Nephron progenitor cell (in vitro differentiated cells): ENCODE results near the gene SYDE2.
"Not testable (repeated sequence)": the region's sequence is repeated elsewhere in the genome, so short reads cannot be mapped to it uniquely, and the experiment has no call there.

Experiments
- DNase-seq: peaks from one replicate; pipeline ENCODE4 v3.0.0; 2021
- H3K27ac Mint-ChIP-seq: 2 replicates; pipeline ENCODE4 v1.8.0; 2021; ENCODE audit warnings: mild to moderate bottlenecking, moderate library complexity, mixed read lengths
- H3K27me3 Mint-ChIP-seq: 2 replicates; pipeline ENCODE4 v1.8.0; 2021; ENCODE audit warnings: mild to moderate bottlenecking, low read depth, mixed read lengths; ENCODE audit not compliant: poor library complexity
- H3K36me3 Mint-ChIP-seq: 2 replicates; pipeline ENCODE4 v1.8.0; 2021; ENCODE audit warnings: low read depth, mixed read lengths
- H3K4me1 Mint-ChIP-seq: 2 replicates; pipeline ENCODE4 v1.8.0; 2021; ENCODE audit warnings: mixed read lengths
- H3K4me3 Mint-ChIP-seq: 2 replicates; pipeline ENCODE4 v1.8.0; 2021; ENCODE audit warnings: mild to moderate bottlenecking, moderate library complexity, mixed read lengths
- H3K9me3 Mint-ChIP-seq: 2 replicates; pipeline ENCODE4 v1.8.0; 2021; ENCODE audit warnings: mild to moderate bottlenecking, moderate library complexity, mixed read lengths
- TF ChIP-seq, protein P1 (sequence below): fragments of 200-600 bp; sonication (generic); IDR thresholded peaks from 2 replicates; pipeline ENCODE4 v1.5.0; 2021; ENCODE audit warnings: antibody characterized with exemption

Gene SYDE2, protein sequence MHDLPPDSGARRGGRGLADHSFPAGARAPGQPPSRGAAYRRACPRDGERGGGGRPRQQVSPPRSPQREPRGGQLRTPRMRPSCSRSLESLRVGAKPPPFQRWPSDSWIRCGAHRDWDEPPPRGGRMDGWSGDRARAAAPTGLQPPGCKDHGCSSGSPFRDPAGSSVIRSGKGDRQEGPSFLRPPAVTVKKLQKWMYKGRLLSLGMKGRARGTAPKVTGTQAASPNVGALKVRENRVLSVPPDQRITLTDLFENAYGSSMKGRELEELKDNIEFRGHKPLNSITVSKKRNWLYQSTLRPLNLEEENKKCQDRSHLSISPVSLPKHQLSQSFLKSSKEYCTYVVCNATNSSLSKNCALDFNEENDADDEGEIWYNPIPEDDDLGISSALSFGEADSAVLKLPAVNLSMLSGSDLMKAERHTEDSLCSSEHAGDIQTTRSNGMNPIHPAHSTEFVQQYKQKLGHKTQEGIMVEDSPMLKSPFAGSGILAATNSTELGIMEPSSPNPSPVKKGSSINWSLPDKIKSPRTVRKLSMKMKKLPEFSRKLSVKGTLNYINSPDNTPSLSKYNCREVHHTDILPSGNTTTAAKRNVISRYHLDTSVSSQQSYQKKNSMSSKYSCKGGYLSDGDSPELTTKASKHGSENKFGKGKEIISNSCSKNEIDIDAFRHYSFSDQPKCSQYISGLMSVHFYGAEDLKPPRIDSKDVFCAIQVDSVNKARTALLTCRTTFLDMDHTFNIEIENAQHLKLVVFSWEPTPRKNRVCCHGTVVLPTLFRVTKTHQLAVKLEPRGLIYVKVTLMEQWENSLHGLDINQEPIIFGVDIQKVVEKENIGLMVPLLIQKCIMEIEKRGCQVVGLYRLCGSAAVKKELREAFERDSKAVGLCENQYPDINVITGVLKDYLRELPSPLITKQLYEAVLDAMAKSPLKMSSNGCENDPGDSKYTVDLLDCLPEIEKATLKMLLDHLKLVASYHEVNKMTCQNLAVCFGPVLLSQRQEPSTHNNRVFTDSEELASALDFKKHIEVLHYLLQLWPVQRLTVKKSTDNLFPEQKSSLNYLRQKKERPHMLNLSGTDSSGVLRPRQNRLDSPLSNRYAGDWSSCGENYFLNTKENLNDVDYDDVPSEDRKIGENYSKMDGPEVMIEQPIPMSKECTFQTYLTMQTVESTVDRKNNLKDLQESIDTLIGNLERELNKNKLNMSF

DNA sequence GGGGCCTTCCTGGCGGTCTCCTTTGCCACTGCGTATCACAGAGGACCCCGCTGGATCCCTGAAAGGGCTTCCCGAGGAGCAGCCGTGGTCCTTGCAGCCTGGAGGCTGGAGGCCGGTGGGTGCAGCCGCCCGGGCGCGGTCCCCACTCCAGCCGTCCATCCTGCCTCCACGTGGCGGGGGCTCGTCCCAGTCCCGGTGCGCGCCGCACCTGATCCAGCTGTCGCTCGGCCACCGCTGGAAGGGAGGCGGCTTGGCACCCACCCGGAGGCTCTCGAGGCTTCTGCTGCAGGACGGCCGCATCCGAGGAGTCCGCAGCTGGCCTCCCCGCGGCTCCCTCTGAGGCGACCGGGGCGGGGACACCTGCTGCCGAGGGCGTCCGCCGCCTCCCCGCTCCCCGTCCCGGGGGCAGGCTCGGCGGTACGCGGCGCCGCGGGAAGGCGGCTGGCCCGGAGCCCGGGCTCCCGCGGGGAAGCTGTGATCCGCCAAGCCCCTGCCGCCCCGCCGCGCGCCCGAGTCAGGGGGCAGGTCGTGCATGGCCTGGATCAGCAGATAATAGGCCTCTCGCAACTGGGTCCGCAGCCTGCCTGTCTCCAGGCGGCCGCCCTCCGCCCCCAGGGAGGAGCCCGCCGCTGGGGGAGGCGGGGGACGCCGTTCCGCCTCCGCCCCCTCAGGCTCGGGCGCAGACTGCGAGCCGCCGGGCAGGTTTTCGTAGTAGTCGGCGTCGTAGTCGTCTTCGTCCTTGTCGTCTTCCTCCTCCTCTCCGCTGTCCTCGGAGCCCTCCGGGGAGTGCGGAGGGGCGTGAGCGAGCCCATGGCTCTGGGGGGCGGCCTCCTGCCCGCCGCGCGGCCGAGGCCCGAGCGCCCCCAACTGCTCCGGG is at the start of gene SYDE2:
Gene SYDE2 (minus strand): TSS at position 554 of the 877 bp plus-strand sequence. CDS start 20 bp downstream, at position 534.
- Mint-ChIP-seq H3K4me3 (peak within 1 kb of the TSS; percentile 91), H3K4me1 (peaks cover 31% of the 10 kb centered on the region), H3K9me3 (no peaks in the 10 kb centered on the region), H3K36me3 (no peaks in the 10 kb centered on the region), H3K27ac (peak within 1 kb of the TSS; percentile 71), H3K27me3 (peaks cover 39% of the 10 kb centered on the region)
- DNase-seq: peak; percentile 75
- TF ChIP-seq, protein P1, sequence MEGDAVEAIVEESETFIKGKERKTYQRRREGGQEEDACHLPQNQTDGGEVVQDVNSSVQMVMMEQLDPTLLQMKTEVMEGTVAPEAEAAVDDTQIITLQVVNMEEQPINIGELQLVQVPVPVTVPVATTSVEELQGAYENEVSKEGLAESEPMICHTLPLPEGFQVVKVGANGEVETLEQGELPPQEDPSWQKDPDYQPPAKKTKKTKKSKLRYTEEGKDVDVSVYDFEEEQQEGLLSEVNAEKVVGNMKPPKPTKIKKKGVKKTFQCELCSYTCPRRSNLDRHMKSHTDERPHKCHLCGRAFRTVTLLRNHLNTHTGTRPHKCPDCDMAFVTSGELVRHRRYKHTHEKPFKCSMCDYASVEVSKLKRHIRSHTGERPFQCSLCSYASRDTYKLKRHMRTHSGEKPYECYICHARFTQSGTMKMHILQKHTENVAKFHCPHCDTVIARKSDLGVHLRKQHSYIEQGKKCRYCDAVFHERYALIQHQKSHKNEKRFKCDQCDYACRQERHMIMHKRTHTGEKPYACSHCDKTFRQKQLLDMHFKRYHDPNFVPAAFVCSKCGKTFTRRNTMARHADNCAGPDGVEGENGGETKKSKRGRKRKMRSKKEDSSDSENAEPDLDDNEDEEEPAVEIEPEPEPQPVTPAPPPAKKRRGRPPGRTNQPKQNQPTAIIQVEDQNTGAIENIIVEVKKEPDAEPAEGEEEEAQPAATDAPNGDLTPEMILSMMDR: no peak

DNA sequence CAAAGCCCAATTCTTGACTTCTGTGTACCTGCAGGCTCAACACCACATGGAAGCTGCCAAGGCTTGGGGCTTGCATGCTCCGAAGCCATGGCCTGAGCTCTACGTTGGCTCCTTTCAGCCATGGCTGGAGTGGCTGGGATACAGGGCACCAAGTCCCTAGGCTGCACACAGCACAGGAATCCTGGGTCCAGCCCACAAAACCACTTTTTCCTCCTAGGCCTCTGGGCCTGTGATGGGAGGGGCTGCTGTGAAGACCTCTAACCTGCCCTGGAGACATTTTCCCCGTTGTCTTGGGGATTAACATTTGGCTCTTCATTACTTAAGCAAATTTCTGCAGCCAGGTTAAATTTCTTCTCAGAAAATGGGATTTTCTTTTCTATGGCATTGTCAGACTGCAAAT is 48.2 kb upstream of the SYDE2 start:
- Mint-ChIP-seq H3K4me1 (peaks cover 14% of the 10 kb centered on the region), H3K9me3 (peaks cover 24% of the 10 kb centered on the region)
- not testable (repeated sequence) for H3K27ac Mint-ChIP-seq

DNA sequence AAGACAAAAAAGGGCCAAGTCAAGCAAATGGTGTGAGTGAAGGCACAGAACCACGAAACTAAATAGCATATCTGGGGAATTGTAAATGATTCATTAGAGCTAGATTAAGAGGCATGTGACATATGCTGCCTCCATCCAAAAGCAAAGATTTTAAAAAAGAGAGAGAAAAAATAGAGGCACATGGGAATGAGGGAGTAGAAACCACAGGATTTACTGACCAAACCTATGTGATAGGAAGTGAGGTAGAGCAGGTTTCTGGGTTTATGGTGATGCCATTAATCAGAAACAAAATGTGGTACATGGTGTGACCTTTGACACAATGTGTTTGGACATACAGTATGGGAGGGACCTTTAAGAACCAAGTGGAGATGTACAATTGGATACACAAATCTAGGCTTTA is 45.1 kb upstream of the SYDE2 start:
- no peak for DNase-seq
- peaks cover 28% of the 10 kb centered on the region for H3K4me1 Mint-ChIP-seq
- H3K27me3 Mint-ChIP-seq: no peaks in the 10 kb centered on the region
- peaks cover 24% of the 10 kb centered on the region for H3K9me3 Mint-ChIP-seq
- peaks cover 22% of the 10 kb centered on the region for H3K36me3 Mint-ChIP-seq
- no peak overlapping the region for H3K27ac Mint-ChIP-seq
- TF ChIP-seq, protein P1: no peak
- H3K4me3 Mint-ChIP-seq: no peak overlapping the region

More for the DNA sequence above, 48.2 kb upstream of the SYDE2 start:
- not testable (repeated sequence) for H3K4me3 Mint-ChIP-seq, DNase-seq, H3K27me3 Mint-ChIP-seq
- H3K36me3 Mint-ChIP-seq: peaks cover 50% of the 10 kb centered on the region

DNA sequence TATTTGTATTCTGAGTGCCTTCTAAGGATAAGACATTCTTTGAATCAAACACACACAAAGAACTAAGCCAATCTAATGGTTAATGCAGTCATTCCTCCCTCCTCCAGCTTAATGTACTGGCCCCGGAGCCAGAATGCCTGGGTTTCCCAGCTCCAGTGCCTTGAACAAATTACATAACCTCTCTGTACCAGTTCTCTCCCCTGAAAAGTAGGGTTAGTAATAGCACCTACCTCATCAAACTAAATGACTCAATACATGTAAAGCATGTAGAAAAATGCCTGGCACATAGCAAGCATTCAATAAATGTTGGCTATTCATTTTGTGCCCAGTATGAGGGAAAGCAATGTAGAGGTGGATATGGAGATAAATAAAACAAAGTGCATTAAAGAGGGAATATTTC is 44.6 kb upstream of the SYDE2 start:
- Mint-ChIP-seq H3K4me1 (peaks cover 33% of the 10 kb centered on the region), H3K36me3 (peaks cover 18% of the 10 kb centered on the region), H3K4me3 (no peak overlapping the region), H3K9me3 (peaks cover 24% of the 10 kb centered on the region), H3K27me3 (no peaks in the 10 kb centered on the region), H3K27ac (peak overlapping the region; percentile 8)
- DNase-seq: no peak
- TF ChIP-seq, protein P1: no peak

DNA sequence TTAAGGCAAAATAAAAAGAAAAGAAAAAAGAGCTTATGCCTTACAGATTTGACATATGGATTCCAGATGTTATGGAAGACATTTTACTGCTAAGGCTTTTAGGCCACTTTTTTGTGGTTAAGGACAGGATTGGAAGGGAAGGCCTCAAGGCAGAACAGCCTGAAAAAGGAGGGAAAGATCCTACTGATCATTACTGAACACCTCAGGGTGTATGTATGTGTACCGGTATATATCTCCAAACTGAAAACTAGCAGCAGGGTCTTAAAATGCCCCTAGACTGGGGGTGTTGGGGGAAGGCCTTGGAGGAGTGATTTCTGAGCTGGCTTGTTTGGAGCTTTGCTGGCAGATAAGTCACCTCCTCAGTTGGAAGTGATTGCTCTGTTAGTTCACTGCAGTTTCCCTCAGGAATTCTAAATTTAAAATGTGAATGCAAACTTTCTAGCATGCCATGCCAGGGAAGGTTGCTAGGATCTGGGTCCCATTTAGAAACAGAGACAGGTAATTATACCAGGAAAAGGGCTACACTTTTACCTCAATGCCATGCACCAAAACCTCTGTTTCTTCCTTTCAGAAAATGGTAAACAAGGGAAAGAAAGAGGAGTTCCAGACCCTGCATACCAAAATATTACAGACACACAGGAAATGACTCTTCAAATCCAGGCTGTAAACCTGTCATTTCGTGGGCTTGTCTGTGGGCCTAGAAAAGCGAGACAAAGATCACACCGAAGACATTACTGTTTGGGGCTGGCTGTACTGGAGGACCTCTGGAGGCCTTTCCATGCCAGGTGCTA is 43.6 kb upstream of the SYDE2 start:
- DNase-seq: no peak

More for the DNA sequence above, 43.6 kb upstream of the SYDE2 start:
- Mint-ChIP-seq H3K27me3 (no peaks in the 10 kb centered on the region), H3K36me3 (peaks cover 8% of the 10 kb centered on the region), H3K4me3 (no peak overlapping the region), H3K9me3 (peaks cover 18% of the 10 kb centered on the region), H3K27ac (peak overlapping the region; percentile 43), H3K4me1 (peaks cover 43% of the 10 kb centered on the region)
- TF ChIP-seq, protein P1: no peak
